GM19324 (cell line): ENCODE measurements around the gene C22orf15.

Experiments
- ATAC-seq: cut with Tn5 transposase; IDR thresholded peaks from one replicate; pipeline ENCODE4 v1.9.1; 2021; ENCODE audit warnings: mild to moderate bottlenecking, moderate library complexity; ENCODE audit not compliant: unreplicated experiment, low FRiP score

The C22orf15 gene

DNA sequence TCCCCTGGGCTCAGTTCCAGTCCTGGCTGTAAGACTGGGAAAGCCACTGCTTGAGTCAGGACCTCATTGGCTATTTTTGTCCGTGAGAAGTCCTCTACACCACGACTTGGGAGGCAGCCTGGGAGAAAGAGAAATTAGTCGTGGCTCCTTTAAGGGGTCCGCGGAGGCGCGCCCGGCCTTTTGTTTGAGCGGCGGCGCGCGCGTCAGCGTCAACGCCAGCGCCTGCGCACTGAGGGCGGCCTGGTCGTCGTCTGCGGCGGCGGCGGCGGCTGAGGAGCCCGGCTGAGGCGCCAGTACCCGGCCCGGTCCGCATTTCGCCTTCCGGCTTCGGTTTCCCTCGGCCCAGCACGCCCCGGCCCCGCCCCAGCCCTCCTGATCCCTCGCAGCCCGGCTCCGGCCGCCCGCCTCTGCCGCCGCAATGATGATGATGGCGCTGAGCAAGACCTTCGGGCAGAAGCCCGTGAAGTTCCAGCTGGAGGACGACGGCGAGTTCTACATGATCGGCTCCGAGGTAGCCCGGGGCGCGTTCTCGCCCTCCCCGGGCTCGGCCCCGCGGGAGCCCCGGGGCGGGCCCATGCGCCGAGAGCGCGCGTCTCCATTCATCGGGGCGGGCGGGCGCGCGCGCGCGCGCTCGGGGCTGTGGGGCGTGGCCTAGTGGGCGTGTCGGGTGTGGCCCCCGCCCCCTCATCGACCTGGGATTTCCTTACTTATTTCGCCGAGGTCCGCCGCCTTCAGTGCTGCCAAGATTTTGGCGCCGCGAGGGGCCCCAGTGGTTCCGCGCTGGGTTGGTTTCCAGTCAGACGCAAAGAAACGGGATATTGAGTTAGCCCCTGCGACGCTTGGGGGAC is 24.2 kb downstream of the C22orf15 start, which contains the start of gene SMARCB1:
Gene SMARCB1, plus strand, starts transcription at position 215 of the 848 bp plus-strand sequence. Its CDS starts 204 bp downstream, at position 419.
- ATAC-seq = peak; percentile 87

DNA sequence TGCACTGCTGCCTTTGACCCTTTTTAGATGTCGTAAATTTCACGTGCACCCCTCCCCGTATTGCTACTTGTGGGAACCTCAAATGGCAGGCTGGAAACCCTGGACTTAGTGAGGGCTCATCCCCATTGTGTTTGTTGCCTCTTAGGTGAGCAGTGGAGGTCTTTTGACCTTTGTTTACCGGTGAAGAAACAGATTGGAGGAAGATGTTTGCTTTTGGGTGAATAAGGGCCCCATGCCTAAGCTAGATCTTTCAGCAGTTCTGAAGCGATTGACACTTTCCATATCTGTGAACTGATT is 24.8 kb downstream of the C22orf15 start:
- ATAC-seq = no peak

DNA sequence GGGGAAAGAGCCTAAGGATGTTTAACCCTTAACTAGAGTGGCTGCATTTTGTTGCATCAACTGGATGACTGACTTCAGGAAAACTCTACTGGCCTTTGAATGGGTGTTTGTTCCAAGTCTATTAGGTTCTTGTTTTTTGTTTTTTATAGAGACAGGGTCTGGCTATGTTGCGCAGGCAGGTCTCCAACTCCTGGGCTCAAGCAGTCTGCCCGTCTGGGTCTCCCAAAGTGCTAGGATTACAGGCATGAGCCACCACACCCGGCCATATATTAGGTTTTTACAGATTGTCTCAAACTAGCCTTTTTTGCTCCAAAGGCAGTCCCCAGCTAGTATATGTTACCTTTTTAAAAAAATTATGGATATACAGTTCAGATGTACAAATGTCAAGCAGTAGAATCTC is 25.1 kb downstream of the C22orf15 start:
- ATAC-seq = no peak

DNA sequence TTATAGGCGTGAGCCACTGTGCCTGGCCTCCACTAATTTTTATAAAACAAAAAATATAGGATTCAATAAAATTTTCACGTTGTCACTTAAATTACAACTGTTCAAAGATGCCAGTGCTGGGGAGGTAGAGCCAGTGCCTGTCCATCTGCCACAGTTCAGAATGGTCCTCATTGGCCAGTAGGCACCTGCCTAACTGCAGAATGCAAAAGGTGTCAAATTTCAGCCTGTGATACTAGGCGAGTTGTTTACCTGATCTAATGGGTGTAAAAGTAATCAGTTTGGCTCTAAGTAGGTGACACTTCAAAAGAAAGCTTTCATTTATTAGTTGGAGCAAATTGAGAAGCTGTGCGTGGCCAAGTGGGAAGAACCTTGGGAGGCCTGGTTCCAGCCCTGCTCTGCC is 26.3 kb downstream of the C22orf15 start:
- no peak for ATAC-seq

DNA sequence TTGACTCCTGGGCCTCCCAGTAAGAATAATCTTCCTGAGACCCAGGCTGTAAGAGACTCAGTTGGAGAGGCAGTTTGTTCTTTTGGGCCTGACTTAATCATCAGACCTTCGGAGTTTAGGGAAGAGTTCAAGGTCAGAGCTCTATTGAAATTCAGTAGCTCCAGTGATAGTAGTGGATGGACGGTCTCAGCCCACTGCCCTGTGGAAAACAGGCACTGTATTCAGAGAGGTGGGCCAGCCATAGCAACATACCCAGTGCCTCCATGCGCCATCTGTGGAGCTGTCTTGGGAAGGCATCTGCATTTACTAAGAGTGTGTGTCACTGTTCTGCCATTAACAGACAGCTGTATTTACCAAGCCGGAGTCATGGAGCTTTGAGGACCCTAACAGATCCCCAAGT is 26.8 kb downstream of the C22orf15 start:
- ATAC-seq = no peak

DNA sequence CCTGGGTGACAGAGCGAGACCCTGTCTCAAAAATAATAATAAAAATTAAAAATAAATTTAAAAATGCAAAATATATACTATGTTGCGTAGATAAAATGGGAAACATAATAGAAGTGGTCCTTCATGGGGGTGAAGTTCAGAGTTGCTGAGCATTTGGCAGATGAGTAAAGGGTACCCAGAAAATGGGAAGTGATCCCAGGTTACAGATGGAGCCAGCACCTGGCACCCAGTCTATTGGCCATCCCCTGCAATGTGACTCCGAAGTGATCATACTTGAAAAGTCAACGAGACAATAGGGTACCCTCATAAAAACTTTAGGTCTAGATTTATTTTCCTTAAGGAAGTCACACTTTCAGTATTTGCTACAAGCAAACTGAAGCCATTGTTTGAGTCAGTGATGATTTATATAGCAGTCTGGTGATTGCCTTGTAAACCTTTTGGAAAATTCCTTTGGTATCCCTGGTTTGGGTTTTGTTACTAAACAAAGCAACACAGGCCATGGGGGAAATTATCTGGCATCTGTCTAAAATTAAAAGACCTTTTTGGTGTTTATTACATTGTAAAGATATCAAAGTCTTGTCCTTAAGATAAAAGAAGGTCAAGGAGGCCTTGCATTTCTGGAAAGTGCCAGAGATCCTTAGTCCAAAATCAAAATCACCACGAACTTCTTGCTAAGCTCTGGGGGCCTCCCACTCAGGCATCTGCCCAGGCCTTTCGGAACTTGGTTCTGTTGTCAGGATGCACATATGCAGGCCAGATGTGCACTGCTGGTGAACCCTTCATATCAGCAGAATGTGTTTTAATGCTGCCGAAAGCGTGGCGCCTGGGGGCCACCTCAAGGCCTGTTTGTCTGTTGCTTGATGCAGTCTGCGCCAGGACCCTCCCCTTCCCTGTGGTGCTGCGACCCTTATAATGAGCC is 28.3 kb downstream of the C22orf15 start:
- ATAC-seq = no peak

DNA sequence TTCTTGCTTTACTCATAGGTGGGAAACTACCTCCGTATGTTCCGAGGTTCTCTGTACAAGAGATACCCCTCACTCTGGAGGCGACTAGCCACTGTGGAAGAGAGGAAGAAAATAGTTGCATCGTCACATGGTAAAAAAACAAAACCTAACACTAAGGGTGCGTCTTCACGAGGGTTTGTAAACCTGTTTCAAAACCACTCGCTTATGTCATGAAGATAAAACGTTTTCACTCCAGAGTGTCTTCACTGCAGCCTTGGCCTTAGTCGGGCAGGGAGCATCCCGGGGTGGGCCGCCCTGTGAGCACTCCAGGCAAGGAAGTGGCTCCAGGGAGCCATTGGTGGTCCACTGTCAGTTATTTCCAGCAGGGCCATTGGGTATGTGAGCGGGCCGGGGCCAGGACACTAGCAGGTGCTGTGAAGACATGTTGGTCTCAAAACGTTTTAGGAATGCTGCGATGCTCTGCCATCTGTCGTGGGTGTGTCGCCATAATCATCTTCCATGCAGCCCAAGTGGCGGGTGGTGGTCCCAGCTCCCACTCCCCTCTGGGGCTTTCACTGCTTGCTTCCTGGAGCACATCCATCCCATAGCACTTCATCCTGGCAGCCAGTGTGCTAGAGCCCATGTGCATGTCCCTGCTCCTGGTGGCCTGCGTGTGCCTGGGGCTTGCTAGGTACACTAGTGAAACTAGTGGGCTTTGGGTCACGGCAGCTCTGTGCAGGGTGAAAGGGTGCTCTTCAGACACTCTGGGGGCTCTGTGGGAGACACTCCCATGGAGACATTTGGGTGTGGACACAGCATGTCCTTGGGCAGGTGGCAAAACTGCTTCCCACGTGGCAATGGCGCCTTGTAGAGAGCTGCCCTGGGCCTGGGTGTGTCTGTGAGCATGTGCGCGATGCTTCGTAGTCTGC is 29.2 kb downstream of the C22orf15 start:
- no peak for ATAC-seq

DNA sequence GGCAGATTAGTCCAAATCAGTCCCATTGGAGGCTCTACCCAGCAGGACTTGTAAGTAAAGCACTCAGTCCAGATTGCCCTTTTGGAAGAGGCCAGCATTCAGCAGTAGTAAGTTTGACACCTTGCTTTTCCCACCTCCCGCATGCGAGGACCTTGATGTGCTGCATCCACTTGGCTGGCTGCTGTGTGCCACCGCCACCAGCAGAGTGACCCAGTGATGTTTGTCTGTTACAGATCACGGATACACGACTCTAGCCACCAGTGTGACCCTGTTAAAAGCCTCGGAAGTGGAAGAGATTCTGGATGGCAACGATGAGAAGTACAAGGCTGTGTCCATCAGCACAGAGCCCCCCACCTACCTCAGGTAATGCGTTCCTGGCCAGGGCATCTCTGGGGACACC is 30.5 kb downstream of the C22orf15 start:
- no peak for ATAC-seq

DNA sequence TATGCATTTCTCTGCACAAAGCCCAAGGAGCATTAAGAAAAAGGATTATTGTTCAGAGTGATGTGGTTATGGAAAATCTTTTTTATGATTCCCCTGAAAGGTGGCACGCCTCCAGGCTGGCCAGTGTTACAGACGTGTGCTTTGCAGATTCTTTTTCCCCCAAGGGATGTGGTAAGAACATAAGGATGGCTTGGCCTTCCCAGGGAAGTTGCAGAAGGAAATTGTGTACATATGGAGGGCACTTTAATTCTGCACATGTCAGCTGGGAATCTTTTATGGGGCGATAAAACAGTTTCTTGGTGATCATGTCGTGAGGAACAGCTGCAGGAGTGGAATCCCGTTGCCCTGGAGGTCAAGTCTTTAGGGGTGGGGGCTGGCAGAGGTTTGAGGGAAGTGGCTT is 33.7 kb downstream of the C22orf15 start:
- ATAC-seq = no peak

DNA sequence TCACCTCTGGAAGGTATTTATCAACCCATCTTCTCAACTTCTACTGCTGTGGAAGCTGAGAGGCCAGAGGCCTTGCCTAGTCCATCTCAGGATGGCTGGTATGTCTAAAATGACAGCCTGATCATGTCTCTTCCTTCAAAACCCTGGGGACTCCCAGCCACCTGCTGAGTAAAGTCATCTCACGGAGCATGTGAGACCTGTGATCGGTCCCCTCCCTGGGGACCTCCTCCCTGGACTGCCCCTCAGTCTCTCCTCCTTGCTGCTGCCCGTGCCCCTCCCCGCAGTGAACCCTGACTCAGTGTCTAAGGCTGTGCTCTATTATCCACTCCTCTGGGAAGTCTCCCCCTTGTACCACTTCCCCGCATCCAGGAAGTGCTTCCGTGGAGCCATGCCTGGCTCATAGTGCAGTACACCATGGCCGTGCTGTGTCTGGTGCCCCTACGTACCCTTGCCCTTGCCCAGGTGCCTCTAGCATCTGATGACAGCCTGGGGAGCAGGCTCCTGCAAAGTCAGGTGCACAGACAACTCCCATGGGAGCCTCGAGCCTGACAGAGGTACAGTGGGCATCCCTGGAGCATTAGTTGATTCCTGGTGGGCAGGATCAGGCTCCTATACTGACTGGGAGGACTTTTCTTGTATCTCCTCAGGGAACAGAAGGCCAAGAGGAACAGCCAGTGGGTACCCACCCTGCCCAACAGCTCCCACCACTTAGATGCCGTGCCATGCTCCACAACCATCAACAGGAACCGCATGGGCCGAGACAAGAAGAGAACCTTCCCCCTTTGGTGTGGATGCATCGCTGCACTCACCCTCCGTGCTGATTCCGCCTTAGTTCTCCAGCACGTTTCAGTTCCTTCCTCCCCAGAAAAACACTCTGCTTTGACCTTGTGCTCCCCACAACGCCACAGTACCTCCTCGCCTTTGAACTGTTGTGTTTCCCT is 37.8 kb downstream of the C22orf15 start:
- peak; percentile 39 for ATAC-seq

DNA sequence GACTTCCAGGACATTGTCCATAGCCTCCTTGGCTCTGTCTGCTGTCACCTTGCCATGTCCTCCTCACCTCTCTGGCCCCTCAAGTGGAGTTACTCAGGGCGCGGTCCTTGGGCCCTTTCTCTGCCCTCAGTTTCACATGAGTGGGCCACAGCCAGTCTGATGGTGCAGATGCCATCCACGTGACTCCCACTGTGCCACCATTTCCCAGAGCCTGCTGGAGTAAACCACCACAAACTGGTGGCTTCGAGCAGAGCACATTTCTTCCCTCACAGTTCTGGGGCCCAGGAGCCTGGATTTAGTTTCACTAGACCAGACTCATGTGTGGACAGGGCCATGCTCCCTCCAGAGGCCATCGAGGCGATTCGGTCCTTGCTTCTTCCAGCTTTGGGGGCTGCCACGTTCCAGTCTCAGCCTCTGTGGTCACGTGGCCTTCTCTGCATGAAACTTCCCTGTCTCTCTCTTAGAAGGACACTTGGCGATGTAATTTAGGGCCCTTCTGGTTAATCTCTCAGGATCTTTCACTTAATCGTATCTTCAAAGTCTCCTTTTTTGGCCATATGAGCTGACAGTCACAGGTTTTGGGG is 38.5 kb downstream of the C22orf15 start:
- peak; percentile 16 for ATAC-seq

DNA sequence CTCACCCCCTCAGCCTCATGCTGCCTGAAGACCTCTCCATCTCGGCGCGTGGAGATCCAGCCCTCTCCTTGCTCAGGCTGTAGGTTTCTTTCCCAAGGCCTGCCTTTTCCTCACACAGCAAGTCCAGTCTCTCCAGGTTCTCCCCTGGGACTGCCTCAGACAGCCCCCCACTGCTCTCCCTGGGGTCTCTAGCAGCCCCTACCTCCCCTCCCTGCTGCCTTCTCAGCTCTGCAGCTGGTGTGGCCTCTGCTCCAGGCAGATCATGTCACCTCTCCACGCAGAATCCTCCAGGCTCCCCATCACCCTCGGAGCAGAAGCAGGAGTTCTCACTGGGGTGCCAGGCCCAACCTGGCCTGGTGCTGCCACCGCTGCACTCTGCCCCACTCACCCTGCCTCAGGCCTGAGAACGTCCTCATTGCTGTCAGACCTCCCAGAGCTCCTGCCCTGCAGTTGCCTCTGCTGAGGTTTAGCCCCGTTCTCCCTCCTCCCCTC is 39.1 kb downstream of the C22orf15 start:
- no peak for ATAC-seq

DNA sequence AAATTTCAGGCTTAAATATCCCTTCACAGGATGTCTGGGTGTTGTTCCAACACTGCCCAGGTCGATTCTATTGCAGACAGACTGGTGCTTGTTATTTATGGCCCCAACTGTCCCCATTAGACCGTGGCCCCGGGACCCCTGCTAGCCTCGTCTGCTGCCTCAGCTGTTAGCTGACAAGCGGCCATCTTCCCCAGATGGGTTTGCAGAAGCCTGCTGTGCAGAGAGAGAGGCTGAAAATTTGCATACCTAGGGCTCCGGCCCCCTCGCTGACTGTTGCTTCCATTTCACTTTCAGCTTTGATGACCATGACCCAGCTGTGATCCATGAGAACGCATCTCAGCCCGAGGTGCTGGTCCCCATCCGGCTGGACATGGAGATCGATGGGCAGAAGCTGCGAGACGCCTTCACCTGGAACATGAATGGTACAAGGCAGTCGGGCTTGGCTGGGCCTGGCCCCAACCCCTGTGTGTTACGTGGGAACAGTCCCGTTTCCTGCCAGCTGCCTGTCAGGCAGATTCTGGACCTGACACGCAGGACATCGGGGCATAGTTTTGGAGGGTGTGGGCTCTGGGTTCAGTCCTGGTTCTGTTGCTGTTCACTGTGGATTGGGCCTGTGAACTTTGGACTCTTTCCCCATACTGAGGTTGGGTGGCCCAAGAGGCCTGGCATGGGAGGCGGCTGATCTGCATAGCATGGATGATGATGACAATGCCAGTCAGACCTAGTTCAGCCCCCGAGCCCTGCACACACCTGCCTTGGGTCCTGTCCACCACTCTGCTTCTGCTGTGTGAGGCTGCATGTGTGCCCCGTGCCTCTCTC is 40.4 kb downstream of the C22orf15 start:
- ATAC-seq = peak; percentile 35

DNA sequence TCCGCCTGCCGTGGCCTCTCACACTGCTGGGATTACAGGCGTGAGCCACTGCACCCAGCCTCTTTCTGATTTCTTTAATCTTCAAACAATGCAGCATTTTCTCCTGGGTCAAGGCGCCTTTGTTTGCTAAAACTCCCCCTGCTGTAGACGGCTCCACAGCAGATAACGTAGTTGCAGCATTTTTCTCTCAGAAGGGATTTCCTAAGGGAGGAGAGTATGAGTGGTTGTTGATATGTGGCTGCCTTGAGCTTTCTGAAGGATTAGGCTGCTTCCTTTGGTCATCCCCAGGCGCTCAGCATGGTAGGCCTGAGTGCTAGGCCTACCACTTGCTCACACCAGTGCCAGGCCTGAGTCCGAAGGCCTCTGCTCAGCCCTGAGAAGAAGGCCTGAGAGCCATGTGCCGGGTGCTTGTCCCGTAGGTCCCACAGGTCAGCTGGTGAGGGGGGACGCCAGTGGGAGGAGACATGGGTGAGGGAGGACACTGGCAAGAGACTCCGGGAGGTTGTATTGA is 42.0 kb downstream of the C22orf15 start:
- ATAC-seq = no peak

DNA sequence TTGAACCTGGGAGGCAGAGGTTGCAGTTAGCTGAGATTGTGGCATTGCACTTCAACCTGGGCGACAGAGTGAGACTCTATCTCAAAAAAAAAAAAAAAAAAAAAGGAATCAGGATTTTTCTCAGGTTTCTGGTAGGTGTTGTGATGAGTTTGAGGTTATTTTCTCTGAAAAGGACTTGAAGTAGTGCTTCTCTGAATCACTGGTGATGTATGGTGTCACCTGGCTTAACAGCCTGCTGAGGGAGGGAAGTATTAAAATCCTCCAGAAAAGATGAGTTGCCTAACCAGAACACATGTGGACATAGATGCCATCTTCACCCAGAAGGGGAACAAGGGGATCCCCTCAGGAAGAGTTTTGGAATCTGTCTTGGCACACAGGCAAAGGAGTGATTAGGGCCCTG is 44.0 kb downstream of the C22orf15 start:
- no peak for ATAC-seq

DNA sequence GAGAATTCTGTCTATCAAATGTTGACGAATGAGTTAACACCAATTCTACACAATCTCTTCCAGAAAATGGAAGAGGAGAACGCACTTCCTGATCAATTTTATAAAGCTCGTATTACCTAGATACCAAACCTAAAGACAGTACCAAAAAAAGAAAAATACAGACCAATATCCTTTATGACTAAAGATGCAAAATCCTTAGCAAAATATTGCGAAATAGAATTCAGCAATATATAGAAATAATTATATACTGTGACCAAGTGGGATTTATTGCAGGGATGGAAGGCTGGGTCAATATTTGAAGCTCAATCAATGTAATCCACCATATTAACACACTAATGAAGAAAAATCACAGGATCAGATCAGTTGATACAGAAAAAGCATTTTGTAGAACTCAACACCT is 49.6 kb downstream of the C22orf15 start:
- ATAC-seq = no peak
